ENCODE measurements around the gene GCA. TPM values are rescaled to one million over a fixed set of nuclear protein-coding genes. Genes with fewer than 3 reads are reported as not detected.

Gene GCA
- total and polyA plus RNA-seq, 2 of the 13 experiments (the other 11 are each of a cell fraction or from before 2014, with no cell fraction given), result 42.0 to 48.3 TPM

DNA sequence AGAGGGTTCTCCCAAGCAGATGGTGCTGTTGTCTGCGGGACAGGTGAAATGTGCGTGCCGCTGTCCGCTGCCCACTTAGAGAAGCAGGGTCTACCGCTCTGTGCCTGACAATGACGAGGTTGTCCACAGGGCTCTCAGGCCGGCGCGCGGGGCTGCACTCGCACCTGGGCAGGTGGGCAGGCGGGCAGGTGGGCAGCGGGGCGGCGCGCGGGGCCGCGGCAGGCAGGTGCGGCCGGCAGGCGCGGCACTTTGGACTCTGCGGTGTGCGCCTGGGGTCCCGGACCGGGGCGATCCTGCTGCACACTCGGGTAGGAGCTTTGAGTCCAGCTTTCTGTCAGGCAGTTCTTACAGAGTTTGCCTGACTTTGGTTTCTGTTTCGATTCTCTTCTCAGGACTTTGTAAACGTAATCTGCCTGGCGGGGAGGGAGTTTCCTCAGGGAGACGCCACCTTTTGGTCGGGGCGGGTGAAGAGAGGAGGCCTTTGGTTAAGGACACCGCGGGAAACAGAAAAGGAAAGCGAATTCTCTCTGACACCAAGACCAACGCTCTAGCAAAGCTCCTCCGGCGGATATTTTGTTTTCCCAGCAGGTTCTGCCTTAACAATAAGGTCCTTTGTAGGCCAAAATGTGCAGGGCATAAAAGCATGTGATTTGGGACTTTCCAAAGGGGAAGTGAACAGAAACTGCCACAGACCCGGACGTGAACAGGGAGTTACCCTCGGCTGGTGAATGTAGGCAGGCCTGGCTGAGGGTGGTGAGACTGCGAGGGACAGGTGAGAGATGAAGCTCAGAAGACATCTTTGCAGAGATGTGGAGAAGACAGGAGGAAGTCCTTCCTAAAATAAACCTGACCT is 25.4 kb upstream of the GCA start, which contains the start of gene IFIH1 (continued):
- TF ChIP-seq ZNF329 (CRISPR knock-in tag; IDR thresholded peaks at IDR 0.05; ENCODE audit: low read depth), result peak; percentile 62; the same call in 1 of the 2 replicates
- TF ChIP-seq IKZF4 (CRISPR knock-in tag; IDR thresholded peaks at IDR 0.05; ENCODE audit: borderline replicate concordance, low read depth, not compliant biosample characterization), result no peak
- no peak; the same call in 2 of the 3 replicates for TF ChIP-seq MXI1 (IDR thresholded peaks at IDR 0.05; ENCODE audit: borderline replicate concordance, low read depth, low read length)
- no peak for TF ChIP-seq MAFG (CRISPR knock-in tag; IDR thresholded peaks at IDR 0.05)
- TF ChIP-seq ZNF383 (CRISPR knock-in tag; IDR thresholded peaks at IDR 0.05; ENCODE audit: borderline replicate concordance), result no peak
- TF ChIP-seq PHF20 (CRISPR knock-in tag; IDR thresholded peaks at IDR 0.05), result peak; percentile 48
- no peak for TF ChIP-seq TEAD2 (CRISPR knock-in tag; IDR thresholded peaks at IDR 0.05)
- no peak for TF ChIP-seq ZSCAN25 (CRISPR knock-in tag; IDR thresholded peaks at IDR 0.05)
- TF ChIP-seq, protein P1, sequence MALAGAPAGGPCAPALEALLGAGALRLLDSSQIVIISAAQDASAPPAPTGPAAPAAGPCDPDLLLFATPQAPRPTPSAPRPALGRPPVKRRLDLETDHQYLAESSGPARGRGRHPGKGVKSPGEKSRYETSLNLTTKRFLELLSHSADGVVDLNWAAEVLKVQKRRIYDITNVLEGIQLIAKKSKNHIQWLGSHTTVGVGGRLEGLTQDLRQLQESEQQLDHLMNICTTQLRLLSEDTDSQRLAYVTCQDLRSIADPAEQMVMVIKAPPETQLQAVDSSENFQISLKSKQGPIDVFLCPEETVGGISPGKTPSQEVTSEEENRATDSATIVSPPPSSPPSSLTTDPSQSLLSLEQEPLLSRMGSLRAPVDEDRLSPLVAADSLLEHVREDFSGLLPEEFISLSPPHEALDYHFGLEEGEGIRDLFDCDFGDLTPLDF (CRISPR knock-in tag; IDR thresholded peaks at IDR 0.05), result no peak
- TF ChIP-seq FOXM1 (CRISPR knock-in tag; IDR thresholded peaks at IDR 0.05), result 0 out of 2 replicates have a peak, but pooled peaks have one; percentile 31
- peak; percentile 15; the same call in 1 of the 2 replicates for TF ChIP-seq KLF6 (CRISPR knock-in tag; IDR thresholded peaks at IDR 0.05)
- TF ChIP-seq, protein P2, sequence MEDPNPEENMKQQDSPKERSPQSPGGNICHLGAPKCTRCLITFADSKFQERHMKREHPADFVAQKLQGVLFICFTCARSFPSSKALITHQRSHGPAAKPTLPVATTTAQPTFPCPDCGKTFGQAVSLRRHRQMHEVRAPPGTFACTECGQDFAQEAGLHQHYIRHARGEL (CRISPR knock-in tag; IDR thresholded peaks at IDR 0.05), result no peak
- TF ChIP-seq RBM39 (IDR thresholded peaks at IDR 0.05; ENCODE audit: low read depth, low read length, poor library complexity, severe bottlenecking), result no peak
- TF ChIP-seq ZNF446 (CRISPR knock-in tag; IDR thresholded peaks at IDR 0.05), result no peak
- TF ChIP-seq SUZ12 (IDR thresholded peaks at IDR 0.05; ENCODE audit: low read depth, low read length), result no peak
- no peak for TF ChIP-seq ZFAT (CRISPR knock-in tag; conservative IDR thresholded peaks at IDR 0.05)
- no peak for TF ChIP-seq CCAR2 (optimal IDR thresholded peaks at IDR 0.05; ENCODE audit: low read depth, low read length)
- no peak for TF ChIP-seq ZNF264 (CRISPR knock-in tag; IDR thresholded peaks at IDR 0.05)
- peak; percentile 58; the same call in 1 of the 2 replicates for TF ChIP-seq ZNF44 (CRISPR knock-in tag; IDR thresholded peaks at IDR 0.05)
- TF ChIP-seq, protein P3, sequence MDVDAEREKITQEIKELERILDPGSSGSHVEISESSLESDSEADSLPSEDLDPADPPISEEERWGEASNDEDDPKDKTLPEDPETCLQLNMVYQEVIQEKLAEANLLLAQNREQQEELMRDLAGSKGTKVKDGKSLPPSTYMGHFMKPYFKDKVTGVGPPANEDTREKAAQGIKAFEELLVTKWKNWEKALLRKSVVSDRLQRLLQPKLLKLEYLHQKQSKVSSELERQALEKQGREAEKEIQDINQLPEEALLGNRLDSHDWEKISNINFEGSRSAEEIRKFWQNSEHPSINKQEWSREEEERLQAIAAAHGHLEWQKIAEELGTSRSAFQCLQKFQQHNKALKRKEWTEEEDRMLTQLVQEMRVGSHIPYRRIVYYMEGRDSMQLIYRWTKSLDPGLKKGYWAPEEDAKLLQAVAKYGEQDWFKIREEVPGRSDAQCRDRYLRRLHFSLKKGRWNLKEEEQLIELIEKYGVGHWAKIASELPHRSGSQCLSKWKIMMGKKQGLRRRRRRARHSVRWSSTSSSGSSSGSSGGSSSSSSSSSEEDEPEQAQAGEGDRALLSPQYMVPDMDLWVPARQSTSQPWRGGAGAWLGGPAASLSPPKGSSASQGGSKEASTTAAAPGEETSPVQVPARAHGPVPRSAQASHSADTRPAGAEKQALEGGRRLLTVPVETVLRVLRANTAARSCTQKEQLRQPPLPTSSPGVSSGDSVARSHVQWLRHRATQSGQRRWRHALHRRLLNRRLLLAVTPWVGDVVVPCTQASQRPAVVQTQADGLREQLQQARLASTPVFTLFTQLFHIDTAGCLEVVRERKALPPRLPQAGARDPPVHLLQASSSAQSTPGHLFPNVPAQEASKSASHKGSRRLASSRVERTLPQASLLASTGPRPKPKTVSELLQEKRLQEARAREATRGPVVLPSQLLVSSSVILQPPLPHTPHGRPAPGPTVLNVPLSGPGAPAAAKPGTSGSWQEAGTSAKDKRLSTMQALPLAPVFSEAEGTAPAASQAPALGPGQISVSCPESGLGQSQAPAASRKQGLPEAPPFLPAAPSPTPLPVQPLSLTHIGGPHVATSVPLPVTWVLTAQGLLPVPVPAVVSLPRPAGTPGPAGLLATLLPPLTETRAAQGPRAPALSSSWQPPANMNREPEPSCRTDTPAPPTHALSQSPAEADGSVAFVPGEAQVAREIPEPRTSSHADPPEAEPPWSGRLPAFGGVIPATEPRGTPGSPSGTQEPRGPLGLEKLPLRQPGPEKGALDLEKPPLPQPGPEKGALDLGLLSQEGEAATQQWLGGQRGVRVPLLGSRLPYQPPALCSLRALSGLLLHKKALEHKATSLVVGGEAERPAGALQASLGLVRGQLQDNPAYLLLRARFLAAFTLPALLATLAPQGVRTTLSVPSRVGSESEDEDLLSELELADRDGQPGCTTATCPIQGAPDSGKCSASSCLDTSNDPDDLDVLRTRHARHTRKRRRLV (CRISPR knock-in tag; IDR thresholded peaks at IDR 0.05), result no peak
- peak; percentile 87 for TF ChIP-seq ARNT2 (CRISPR knock-in tag; IDR thresholded peaks at IDR 0.05; ENCODE audit: low read depth)
- TF ChIP-seq, protein P4, sequence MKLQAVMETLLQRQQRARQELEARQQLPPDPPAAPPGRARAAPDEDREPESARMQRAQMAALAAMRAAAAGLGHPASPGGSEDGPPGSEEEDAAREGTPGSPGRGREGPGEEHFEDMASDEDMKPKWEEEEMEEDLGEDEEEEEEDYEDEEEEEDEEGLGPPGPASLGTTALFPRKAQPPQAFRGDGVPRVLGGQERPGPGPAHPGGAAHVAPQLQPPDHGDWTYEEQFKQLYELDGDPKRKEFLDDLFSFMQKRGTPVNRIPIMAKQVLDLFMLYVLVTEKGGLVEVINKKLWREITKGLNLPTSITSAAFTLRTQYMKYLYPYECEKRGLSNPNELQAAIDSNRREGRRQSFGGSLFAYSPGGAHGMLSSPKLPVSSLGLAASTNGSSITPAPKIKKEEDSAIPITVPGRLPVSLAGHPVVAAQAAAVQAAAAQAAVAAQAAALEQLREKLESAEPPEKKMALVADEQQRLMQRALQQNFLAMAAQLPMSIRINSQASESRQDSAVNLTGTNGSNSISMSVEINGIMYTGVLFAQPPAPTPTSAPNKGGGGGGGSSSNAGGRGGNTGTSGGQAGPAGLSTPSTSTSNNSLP (IDR thresholded peaks at IDR 0.05; ENCODE audit: low read depth, low read length), result 0 out of 2 replicates have a peak, but pooled peaks have one; percentile 36
